ENCODE results near the gene CACNA1G. TPM values are rescaled to one million over a fixed set of nuclear protein-coding genes. Genes with fewer than 3 reads are reported as not detected.

CACNA1G gene
- polyA plus RNA-seq, 1 donor from 2014 or later: 10.9 TPM

DNA sequence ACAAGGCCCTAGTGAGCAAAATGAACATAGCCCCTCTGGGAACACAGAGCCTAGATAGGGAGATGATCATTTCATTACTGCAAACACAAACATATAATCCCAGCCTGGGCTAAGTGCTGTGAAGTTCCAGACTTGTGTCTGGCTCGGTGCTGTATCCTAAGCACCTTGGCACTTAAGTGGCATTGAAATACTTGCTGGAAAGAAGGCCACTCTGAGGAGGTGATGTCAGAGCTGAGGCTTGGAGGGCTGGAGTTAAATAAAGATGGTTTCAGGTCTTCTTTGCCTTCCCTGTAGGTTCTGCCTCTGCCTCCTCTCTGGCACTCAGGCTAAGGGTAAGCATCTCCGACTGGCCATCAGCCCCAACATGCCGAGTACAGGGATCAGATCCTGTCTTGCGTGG, 2.4 kb upstream of the CACNA1G start:
- no peaks in the 10 kb centered on the region for H3F3A ChIP-seq (ENCODE audit: insufficient read depth, low read length, poor library complexity, severe bottlenecking)
- H3K36me3 ChIP-seq (ENCODE audit: insufficient read depth, low read length): no peaks in the 10 kb centered on the region
- H4K20me1 ChIP-seq (ENCODE audit: insufficient read depth): no peaks in the 10 kb centered on the region
- H2AFZ ChIP-seq (ENCODE audit: low read depth, low read length): no peak overlapping the region
- no peak overlapping the region for H3K4me3 ChIP-seq (ENCODE audit: low read length)
- H3K9ac ChIP-seq (ENCODE audit: low read length): no peak overlapping the region
- TF ChIP-seq TAF1 (IDR thresholded peaks at IDR 0.05; ENCODE audit: low read depth): no peak
- TF ChIP-seq MXI1 (conservative IDR thresholded peaks at IDR 0.05; ENCODE audit: poor library complexity, severe bottlenecking): no peak
- TF ChIP-seq POLR2AphosphoS5 (IDR thresholded peaks at IDR 0.05): no peak
- TF ChIP-seq RAD21 (conservative IDR thresholded peaks at IDR 0.05): no peak
- no peak for TF ChIP-seq EP300 (conservative IDR thresholded peaks at IDR 0.05; ENCODE audit: poor library complexity, severe bottlenecking)
- TF ChIP-seq SMC3 (conservative IDR thresholded peaks at IDR 0.05; ENCODE audit: poor library complexity): no peak
- TF ChIP-seq, protein P1, sequence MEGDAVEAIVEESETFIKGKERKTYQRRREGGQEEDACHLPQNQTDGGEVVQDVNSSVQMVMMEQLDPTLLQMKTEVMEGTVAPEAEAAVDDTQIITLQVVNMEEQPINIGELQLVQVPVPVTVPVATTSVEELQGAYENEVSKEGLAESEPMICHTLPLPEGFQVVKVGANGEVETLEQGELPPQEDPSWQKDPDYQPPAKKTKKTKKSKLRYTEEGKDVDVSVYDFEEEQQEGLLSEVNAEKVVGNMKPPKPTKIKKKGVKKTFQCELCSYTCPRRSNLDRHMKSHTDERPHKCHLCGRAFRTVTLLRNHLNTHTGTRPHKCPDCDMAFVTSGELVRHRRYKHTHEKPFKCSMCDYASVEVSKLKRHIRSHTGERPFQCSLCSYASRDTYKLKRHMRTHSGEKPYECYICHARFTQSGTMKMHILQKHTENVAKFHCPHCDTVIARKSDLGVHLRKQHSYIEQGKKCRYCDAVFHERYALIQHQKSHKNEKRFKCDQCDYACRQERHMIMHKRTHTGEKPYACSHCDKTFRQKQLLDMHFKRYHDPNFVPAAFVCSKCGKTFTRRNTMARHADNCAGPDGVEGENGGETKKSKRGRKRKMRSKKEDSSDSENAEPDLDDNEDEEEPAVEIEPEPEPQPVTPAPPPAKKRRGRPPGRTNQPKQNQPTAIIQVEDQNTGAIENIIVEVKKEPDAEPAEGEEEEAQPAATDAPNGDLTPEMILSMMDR (IDR thresholded peaks at IDR 0.05; ENCODE audit: poor library complexity, severe bottlenecking): no peak
- TF ChIP-seq, protein P2, sequence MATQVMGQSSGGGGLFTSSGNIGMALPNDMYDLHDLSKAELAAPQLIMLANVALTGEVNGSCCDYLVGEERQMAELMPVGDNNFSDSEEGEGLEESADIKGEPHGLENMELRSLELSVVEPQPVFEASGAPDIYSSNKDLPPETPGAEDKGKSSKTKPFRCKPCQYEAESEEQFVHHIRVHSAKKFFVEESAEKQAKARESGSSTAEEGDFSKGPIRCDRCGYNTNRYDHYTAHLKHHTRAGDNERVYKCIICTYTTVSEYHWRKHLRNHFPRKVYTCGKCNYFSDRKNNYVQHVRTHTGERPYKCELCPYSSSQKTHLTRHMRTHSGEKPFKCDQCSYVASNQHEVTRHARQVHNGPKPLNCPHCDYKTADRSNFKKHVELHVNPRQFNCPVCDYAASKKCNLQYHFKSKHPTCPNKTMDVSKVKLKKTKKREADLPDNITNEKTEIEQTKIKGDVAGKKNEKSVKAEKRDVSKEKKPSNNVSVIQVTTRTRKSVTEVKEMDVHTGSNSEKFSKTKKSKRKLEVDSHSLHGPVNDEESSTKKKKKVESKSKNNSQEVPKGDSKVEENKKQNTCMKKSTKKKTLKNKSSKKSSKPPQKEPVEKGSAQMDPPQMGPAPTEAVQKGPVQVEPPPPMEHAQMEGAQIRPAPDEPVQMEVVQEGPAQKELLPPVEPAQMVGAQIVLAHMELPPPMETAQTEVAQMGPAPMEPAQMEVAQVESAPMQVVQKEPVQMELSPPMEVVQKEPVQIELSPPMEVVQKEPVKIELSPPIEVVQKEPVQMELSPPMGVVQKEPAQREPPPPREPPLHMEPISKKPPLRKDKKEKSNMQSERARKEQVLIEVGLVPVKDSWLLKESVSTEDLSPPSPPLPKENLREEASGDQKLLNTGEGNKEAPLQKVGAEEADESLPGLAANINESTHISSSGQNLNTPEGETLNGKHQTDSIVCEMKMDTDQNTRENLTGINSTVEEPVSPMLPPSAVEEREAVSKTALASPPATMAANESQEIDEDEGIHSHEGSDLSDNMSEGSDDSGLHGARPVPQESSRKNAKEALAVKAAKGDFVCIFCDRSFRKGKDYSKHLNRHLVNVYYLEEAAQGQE (IDR thresholded peaks at IDR 0.05; ENCODE audit: borderline replicate concordance): no peak
- TF ChIP-seq EZH2 (IDR thresholded peaks at IDR 0.05; ENCODE audit: borderline replicate concordance, insufficient read depth, low read length, poor library complexity, severe bottlenecking): no peak
- H3K9me3 ChIP-seq (ENCODE audit: low read length): no peaks in the 10 kb centered on the region
- H3K27me3 ChIP-seq (ENCODE audit: insufficient read depth, low read depth, low read length): peaks cover 46% of the 10 kb centered on the region
- no peaks in the 10 kb centered on the region for H3K9me2 ChIP-seq (ENCODE audit: insufficient read depth, low read length)
- no peak overlapping the region for H3K27ac ChIP-seq (ENCODE audit: low read length)
- no peak overlapping the region for H3K4me2 ChIP-seq (ENCODE audit: low read length)
- no peaks in the 10 kb centered on the region for H3K79me2 ChIP-seq (replicated peaks; ENCODE audit: insufficient read depth, low read length)

DNA sequence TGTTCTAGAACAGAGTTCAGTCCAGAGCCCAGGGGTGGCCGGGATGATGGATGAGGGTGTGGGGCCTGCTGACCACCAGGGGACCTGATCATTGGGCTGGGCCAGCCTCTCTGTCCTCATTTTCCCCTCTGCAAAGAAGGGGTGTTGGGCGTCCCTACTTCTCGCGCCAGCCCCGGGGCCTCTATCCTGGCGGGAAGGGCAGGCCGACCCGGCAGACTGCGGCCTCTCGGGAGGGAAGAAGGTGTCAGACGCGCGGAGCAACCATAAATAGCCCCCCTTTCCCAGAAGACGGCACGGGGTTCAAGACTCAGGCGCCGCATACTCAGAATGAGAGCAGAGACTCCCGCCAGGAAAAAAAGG, 2.0 kb upstream of the CACNA1G start:
- no peaks in the 10 kb centered on the region for H3K79me2 ChIP-seq (replicated peaks; ENCODE audit: insufficient read depth, low read length)
- H3K4me3 ChIP-seq (ENCODE audit: low read length): peak overlapping the region; percentile 87
- H3K27ac ChIP-seq (ENCODE audit: low read length): no peak overlapping the region
- no peak overlapping the region for H3K4me2 ChIP-seq (ENCODE audit: low read length)
- no peak for TF ChIP-seq MXI1 (conservative IDR thresholded peaks at IDR 0.05; ENCODE audit: poor library complexity, severe bottlenecking)
- TF ChIP-seq TAF1 (IDR thresholded peaks at IDR 0.05; ENCODE audit: low read depth): no peak
- no peak for TF ChIP-seq EP300 (conservative IDR thresholded peaks at IDR 0.05; ENCODE audit: poor library complexity, severe bottlenecking)
- no peak for TF ChIP-seq EZH2 (IDR thresholded peaks at IDR 0.05; ENCODE audit: borderline replicate concordance, insufficient read depth, low read length, poor library complexity, severe bottlenecking)
- TF ChIP-seq RAD21 (conservative IDR thresholded peaks at IDR 0.05): no peak
- TF ChIP-seq, protein P2 (IDR thresholded peaks at IDR 0.05; ENCODE audit: borderline replicate concordance): no peak
- no peak for TF ChIP-seq SMC3 (conservative IDR thresholded peaks at IDR 0.05; ENCODE audit: poor library complexity)
- TF ChIP-seq POLR2AphosphoS5 (IDR thresholded peaks at IDR 0.05): no peak
- TF ChIP-seq, protein P1 (IDR thresholded peaks at IDR 0.05; ENCODE audit: poor library complexity, severe bottlenecking): no peak
- no peak overlapping the region for H2AFZ ChIP-seq (ENCODE audit: low read depth, low read length)
- peaks cover 50% of the 10 kb centered on the region for H3K27me3 ChIP-seq (ENCODE audit: insufficient read depth, low read depth, low read length)
- H3K9ac ChIP-seq (ENCODE audit: low read length): no peak overlapping the region
- H3K36me3 ChIP-seq (ENCODE audit: insufficient read depth, low read length): no peaks in the 10 kb centered on the region
- H3K9me3 ChIP-seq (ENCODE audit: low read length): no peaks in the 10 kb centered on the region
- no peaks in the 10 kb centered on the region for H3F3A ChIP-seq (ENCODE audit: insufficient read depth, low read length, poor library complexity, severe bottlenecking)
- H4K20me1 ChIP-seq (ENCODE audit: insufficient read depth): no peaks in the 10 kb centered on the region
- H3K9me2 ChIP-seq (ENCODE audit: insufficient read depth, low read length): no peaks in the 10 kb centered on the region

Measured in neural cell (in vitro differentiated cells).